Skin of body (tissue), 2 donors: ENCODE measurements around the gene NPNT. TPM values are rescaled to one million over a fixed set of nuclear protein-coding genes. Genes with fewer than 3 reads are reported as not detected.

ENCODE experiments used
- DNase-seq: peaks from one replicate; lab custom pipeline; 2025; lab: John Stamatoyannopoulos, UW
- total RNA-seq: library from RNA; depleted of rRNA; stranded (reverse); fragments of >200 nt; gene quantifications from one replicate; pipeline ENCODE4 v1.2.3, GENCODE V29; 2014

The NPNT gene
- total RNA-seq, 1 donor from 2014 or later: 30.7 TPM

- DNase-seq: no peak
These were observed 22.0 kb downstream of the NPNT start for GRCh38 chr4:105917171-105917685.

DNA sequence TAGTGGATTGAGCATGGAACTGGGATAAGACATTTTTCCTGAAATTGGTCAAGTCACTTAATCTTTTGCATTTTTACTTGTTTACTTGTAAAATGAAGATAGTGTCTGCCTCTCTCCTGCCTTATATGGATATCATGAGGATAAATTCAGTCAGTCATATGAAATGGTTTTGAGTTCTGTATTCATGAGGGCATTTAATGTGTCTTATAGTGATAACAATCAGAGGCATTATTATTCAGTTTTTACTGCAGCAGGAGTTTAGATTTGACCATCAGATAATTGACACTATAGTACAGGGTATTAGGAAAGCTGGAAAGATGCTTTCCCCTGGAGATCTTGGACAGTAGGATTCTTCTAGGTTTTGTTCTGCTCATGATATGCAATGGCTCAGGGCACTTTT, 26.0 kb downstream of the NPNT start:
- no peak for DNase-seq

DNA sequence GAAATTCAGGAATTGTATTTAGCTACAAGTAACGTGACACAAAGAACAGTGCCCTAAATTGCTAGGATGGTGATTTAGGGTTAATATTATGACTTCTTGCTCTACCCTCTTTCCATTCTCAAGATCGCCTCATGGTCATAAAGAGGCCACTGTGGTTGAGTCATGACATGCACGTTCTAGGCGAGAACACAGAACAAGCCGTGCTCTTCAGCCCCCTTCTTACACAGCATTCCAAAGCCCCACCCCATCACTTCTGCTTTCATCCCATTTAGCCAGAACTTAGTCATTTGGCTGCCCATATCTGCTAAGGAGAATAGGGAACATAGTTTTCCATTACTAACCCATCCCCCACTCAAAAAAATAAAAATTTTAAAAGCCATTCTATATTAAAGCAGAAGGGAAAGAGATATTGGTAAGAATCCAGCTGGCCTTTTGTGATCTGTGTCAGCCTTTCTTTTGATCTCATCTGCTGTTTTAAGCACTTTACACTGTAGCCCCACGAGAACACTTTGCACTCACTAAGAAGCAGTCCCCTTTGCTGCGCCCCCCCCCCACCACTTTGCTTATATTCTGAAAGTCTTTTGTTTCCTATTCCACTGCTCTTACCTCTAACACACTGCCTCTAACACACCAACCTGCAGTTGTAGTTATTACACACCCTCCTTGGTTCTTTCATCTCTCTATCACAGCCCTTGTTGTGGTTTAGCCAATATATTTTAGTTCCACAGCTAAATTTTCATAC, 28.4 kb downstream of the NPNT start:
- DNase-seq: peak; percentile 3

DNA sequence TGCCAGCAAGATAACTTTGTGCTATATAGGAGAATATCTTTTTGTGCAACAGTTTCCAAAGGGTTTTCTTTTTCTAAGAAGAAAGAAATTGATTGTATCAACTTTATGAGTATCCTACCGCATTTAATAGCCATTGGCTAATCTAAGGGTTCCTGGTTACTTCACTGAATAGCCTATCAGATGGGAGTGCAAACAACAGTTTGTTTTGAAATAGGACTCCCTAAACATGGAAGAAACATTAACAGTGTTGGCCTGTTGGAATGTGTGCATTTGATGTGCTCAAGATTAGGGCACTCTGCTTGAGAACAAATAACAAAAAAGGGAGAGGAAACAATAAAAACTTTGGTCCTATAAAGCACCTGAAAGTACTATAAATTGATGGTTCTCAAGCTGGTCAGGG, 29.1 kb downstream of the NPNT start:
- no peak for DNase-seq

DNA sequence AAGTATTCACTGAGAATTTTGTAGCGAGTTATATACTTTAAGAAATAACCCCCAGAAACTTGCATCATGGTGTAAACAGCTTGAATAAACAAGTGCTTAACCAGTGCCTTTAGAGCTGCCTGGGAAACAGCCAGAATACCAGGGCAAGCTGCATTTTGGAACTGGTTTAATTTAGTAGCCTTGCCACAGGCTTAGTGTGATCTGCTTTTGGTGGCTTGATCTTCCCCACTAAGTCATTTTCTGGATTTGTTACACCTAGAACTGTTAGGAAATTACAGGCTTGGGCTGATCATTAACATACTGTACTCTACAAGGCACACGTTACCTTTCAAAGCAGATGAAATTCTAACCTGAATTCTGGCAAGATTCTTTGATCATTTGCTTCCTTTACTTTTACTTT, 35.4 kb downstream of the NPNT start:
- no peak for DNase-seq

DNA sequence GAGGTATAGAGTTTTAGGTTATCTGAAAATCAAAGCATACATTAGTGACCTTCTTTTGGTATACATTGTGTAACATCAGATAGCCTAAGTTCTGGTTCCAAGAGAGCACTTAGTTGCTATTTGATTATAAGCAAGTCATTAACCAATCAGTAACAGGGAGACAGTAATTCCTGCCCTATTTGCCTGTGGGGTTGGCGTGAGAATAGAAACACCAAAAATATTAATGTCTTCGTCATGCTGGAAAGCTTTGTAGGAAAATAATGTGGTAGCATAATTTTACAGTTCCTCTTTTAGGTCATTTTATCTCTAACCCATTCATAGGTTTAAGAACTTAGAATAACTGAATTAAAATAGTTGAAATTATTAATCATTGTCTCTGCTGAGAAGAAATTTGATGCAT, 37.8 kb downstream of the NPNT start:
- no peak for DNase-seq

DNA sequence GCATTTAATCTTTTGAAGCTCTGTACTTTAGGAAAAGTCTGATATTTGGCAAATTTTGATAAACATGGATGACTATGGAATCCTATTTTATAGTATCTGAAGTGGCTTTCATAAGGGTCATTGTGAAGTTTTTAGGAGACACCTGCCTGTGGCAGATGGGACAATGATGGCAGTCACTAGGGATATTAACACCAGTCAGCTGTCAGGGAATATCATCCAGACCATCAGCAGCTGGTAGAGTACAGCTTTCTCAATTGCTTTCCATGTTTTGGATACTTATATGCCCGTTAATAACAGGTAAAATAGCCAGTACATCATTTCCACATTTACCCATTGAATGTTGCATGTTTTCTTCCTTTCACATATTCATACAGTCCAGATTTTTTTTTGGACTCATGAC, 39.1 kb downstream of the NPNT start:
- DNase-seq: no peak

DNA sequence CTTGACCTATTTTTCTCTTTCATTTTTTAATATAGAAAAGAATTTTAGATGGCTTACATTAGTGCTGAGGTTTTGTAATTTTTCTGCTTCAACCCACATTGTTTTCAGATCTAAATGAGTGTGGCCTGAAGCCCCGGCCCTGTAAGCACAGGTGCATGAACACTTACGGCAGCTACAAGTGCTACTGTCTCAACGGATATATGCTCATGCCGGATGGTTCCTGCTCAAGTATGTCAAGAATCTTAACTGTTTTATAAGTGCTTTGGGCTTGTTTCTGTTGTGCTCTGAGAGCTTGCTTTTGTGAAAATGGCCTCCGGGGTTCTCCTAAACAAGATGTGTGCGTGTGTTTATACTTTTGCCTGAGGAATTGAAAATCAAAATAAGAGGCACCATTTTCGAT, 41.6 kb downstream of the NPNT start:
- DNase-seq: no peak

DNA sequence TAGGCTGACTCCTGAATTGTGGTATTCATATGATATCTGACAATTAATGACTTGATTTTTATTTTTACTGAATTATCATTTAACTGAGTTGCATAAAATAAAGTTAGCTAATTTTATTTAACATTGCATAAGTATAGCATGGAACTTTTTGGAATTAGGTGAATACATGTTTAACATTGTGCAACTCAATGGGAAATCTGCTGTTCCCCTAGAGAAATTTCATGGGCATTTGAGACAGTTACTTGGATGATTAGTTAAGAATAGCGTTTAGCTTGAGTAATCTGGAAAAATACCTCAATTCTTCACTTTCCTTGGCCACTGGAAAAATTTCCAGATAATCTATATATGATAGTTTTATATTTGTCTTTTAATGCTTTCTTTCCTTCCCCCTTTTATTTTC, 42.5 kb downstream of the NPNT start:
- DNase-seq: no peak

DNA sequence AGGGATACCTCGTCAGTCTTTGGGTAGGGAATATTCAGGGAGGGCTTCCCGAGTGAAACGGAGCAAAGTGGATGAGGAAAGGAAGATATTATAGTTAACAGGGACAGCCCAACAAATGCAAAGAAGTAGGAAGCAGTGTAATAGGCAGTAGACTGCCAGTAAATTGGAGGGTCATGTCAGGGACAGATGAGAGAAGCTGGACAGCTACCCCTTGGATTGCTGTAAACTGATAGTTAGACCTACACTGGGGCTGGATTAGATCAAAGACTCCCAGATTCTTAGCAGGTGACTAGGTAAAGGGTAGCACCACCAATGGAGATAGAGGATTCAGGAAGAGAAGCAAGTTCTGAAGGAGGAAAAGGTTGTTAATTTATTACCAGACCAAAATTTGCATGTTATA, 48.0 kb downstream of the NPNT start:
- DNase-seq: no peak

GRCh38 chr4:105944540-105944939, 49.3 kb downstream of the NPNT start:
- no peak for DNase-seq

GRCh38 chr4:105946771-105947170, 51.5 kb downstream of the NPNT start:
- DNase-seq: no peak

DNA sequence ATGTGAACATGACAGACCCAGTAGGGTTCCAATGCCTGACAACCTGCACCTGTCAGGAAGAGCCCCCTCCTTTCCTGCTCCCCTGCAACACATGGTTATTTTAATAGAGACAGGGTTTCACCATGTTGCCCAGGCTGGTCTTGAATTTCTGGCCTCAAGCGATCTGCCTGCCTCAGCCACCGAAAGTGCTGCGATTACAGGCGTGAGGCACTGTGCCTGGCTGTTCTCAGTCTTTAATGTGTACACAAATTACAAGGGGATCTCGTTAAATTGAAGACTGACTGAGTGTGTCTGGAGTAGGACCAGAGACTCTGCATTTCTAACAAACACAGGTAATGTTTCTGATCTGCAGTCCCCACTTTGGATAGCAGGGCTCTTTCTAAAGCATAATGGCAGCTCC, 55.4 kb downstream of the NPNT start:
- no peak for DNase-seq

DNA sequence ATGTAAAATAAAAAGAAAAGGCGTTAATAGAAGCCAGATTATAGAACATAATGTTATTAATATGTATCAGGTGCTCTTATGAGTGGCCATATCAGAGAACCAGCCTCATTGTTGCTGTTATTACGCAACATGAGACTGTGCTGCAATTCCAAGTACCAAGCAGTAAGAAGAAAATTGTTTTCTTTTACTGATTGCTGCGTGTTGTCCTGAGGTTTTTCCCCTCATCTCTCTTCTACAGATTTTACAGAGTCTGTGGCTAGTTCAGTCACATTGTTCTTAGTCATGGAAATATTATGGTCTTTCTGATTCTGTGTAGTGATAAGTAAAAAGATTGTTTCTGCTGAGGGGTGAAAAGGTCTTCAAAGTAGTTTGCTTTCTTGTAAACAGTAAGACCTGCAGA, 55.9 kb downstream of the NPNT start:
- no peak for DNase-seq

DNA sequence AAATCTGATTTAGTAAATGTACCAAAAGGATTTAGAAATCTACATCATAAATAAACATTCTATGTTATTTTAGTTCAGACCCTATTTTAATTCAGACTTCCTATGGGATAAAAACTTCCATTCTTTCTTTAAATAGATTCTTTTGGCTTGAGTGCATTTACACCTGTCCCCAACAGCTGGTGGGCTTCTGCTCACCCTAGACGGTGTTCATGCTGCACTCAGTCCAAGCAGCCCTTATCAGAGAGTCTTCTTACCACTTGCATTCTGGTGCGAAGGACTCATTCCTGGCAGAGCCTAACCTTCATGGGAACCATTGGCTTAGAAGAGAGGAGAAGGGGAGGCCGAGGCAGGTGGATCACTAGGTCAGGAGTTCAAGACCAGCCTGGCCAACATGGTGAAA, 57.3 kb downstream of the NPNT start:
- no peak for DNase-seq

GRCh38 chr4:105956569-105956968, 61.3 kb downstream of the NPNT start:
- no peak for DNase-seq

DNA sequence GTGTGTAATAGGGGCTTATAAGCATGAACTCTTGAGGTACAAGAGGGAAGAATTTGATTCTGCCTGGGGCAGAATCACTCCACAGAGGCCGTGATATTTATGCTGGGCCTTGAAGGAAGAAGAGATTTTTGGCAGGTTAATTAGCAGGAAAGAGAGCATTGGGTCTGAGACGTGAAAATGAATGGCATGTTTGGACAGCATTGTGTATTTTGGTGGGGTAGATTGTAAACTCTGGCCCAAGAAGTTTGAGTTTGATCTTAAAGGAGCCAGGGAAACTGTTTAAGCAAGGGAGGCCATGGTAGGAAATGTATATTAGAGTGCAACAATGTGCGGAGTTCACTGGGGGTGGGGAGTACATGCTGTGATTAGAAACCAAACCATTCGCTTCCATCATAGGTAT, 62.4 kb downstream of the NPNT start:
- DNase-seq: no peak

GRCh38 chr4:105963461-105964400, 68.5 kb downstream of the NPNT start:
- no peak for DNase-seq

- no peak for DNase-seq
These were observed 70.0 kb downstream of the NPNT start for GRCh38 chr4:105965183-105965800.

DNA sequence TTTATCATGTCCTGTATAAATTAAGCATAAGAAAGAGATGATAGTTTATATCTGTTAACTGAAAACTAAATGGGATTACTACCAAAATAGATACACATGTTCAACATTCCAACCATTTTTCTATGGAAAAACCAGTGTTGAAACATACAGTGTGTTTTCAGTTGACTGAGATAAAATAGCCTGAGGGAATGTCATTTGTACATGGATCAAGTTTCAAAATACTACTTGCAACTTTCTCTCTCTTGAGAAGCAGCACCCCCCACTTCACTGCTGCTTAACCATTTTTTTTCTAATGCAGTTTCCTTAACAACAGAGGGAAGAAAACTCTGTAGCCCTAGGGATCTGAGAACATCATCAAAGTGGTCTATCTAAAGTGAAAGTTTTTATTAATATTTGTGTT, 70.8 kb downstream of the NPNT start:
- peak; percentile 46 for DNase-seq

- DNase-seq: no peak
These were observed 71.9 kb downstream of the NPNT start for GRCh38 chr4:105967058-105967658.

GRCh38 chr4:105969575-105969974, 74.3 kb downstream of the NPNT start:
- DNase-seq: no peak
